ENCODE results near the gene WNT6.
A peak's percentile ranks its signal among the peaks of the same experiment; 100 is the strongest.

Gene WNT6

GRCh38 chr2:218897394-218898108, 37.9 kb downstream of the WNT6 start:
- Mint-ChIP-seq H3K27me3 (ENCODE audit: low read depth, poor library complexity) (peaks cover 100% of the 10 kb centered on the region), H3K4me3 (no peak overlapping the region), H3K27ac (no peak overlapping the region)

GRCh38 chr2:218898109-218898878, 38.7 kb downstream of the WNT6 start:
- H3K27me3 Mint-ChIP-seq (ENCODE audit: low read depth, poor library complexity), result peaks cover 100% of the 10 kb centered on the region
- peaks cover 25% of the 10 kb centered on the region for H3K4me1 Mint-ChIP-seq
- peak; percentile 90 for DNase-seq
- H3K9me3 Mint-ChIP-seq, result peaks cover 21% of the 10 kb centered on the region
- TF ChIP-seq CTCF (IDR thresholded peaks at IDR 0.05), result peak; percentile 97
- H3K27ac Mint-ChIP-seq, result no peak overlapping the region
- peak overlapping the region; percentile 34 for H3K4me3 Mint-ChIP-seq
- H3K36me3 Mint-ChIP-seq (ENCODE audit: low read depth), result no peaks in the 10 kb centered on the region

More at GRCh38 chr2:218897394-218898108, 37.9 kb downstream of the WNT6 start:
- peak; percentile 35 for DNase-seq
- no peak for TF ChIP-seq CTCF (IDR thresholded peaks at IDR 0.05)
- Mint-ChIP-seq H3K9me3 (peaks cover 21% of the 10 kb centered on the region), H3K36me3 (ENCODE audit: low read depth) (no peaks in the 10 kb centered on the region), H3K4me1 (peaks cover 25% of the 10 kb centered on the region)

- DNase-seq, result no peak
- H3K27me3 Mint-ChIP-seq (ENCODE audit: low read depth, poor library complexity), result peaks cover 100% of the 10 kb centered on the region
- H3K27ac Mint-ChIP-seq, result no peak overlapping the region
- no peaks in the 10 kb centered on the region for H3K36me3 Mint-ChIP-seq (ENCODE audit: low read depth)
- no peak for TF ChIP-seq CTCF (IDR thresholded peaks at IDR 0.05)
- H3K9me3 Mint-ChIP-seq, result peaks cover 21% of the 10 kb centered on the region
- H3K4me1 Mint-ChIP-seq, result peaks cover 17% of the 10 kb centered on the region
- H3K4me3 Mint-ChIP-seq, result no peak overlapping the region
Measured at GRCh38 chr2:218899147-218899546, 39.5 kb downstream of the WNT6 start.

- Mint-ChIP-seq H3K4me1 (peaks cover 7% of the 10 kb centered on the region), H3K4me3 (no peak overlapping the region), H3K36me3 (ENCODE audit: low read depth) (no peaks in the 10 kb centered on the region), H3K9me3 (peaks cover 21% of the 10 kb centered on the region), H3K27ac (no peak overlapping the region), H3K27me3 (ENCODE audit: low read depth, poor library complexity) (peaks cover 99% of the 10 kb centered on the region)
- no peak for TF ChIP-seq CTCF (IDR thresholded peaks at IDR 0.05)
- no peak for DNase-seq
Measured at GRCh38 chr2:218902427-218902826, 42.8 kb downstream of the WNT6 start.

- no peaks in the 10 kb centered on the region for H3K4me1 Mint-ChIP-seq
- peaks cover 16% of the 10 kb centered on the region for H3K9me3 Mint-ChIP-seq
- no peak for DNase-seq
- H3K27me3 Mint-ChIP-seq (ENCODE audit: low read depth, poor library complexity), result peaks cover 95% of the 10 kb centered on the region
- H3K27ac Mint-ChIP-seq, result no peak overlapping the region
- TF ChIP-seq CTCF (IDR thresholded peaks at IDR 0.05), result no peak
- H3K4me3 Mint-ChIP-seq, result no peak overlapping the region
- no peaks in the 10 kb centered on the region for H3K36me3 Mint-ChIP-seq (ENCODE audit: low read depth)
Measured at GRCh38 chr2:218904176-218904575, 44.6 kb downstream of the WNT6 start.

Data from nephron progenitor cell (in vitro differentiated cells).